ENCODE data around the gene MPP3.

DNA sequence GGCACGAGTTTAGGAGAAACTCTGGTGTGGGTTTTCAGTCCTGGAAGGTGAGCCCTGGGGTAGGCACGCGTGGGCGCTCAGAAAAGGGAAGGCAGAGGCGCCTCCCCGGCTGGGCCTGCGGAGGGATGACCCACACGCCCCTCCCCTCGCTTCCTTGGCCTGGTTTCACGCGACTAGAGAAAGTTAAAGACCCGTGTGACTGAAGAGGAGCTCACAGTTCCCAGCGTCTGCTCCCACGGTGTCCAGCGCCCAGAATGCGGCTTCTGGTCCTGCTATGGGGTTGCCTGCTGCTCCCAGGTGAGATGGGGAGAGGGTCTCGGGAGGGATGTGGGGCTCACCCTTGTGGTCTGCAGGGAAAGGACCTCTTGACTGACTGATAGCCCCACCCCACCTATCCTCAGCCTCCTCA lies 14.0 kb upstream of the MPP3 start, which contains the start of gene CD300LG:
- TF ChIP-seq POLR2AphosphoS5 (IDR thresholded peaks at IDR 0.05; ENCODE audit: insufficient read depth in 1 of 2, low read depth in 1 of 2), result no peak
- TF ChIP-seq, protein P1, sequence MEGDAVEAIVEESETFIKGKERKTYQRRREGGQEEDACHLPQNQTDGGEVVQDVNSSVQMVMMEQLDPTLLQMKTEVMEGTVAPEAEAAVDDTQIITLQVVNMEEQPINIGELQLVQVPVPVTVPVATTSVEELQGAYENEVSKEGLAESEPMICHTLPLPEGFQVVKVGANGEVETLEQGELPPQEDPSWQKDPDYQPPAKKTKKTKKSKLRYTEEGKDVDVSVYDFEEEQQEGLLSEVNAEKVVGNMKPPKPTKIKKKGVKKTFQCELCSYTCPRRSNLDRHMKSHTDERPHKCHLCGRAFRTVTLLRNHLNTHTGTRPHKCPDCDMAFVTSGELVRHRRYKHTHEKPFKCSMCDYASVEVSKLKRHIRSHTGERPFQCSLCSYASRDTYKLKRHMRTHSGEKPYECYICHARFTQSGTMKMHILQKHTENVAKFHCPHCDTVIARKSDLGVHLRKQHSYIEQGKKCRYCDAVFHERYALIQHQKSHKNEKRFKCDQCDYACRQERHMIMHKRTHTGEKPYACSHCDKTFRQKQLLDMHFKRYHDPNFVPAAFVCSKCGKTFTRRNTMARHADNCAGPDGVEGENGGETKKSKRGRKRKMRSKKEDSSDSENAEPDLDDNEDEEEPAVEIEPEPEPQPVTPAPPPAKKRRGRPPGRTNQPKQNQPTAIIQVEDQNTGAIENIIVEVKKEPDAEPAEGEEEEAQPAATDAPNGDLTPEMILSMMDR (IDR thresholded peaks at IDR 0.05), result no peak
- TF ChIP-seq POLR2A (IDR thresholded peaks at IDR 0.05), result no peak
